Stomach (tissue), 9 donors: Measurements from ENCODE around the gene SMG5. TPM values are rescaled to one million over a fixed set of nuclear protein-coding genes. Genes with fewer than 3 reads are reported as not detected.

Experiments used
- DNase-seq, 2 donors: peaks; one replicate each; pipeline versions ENCODE4 v3.0.0 to v3.0.0-alpha.2; 2013 to 2019
- H3K27ac ChIP-seq, 5 donors: fragments of 200-600 bp in 4 of 5; sonication (generic) in 4 of 5; one replicate each; pipeline ENCODE4 v1.5.1; 2013 to 2019; ENCODE audit warnings: mild to moderate bottlenecking in 1 of 5, moderate library complexity in 1 of 5
- H3K27me3 ChIP-seq, 3 donors: fragments of 200-600 bp; sonication (generic); one replicate each; pipeline ENCODE4 v1.5.1; 2017 to 2019; ENCODE audit warnings: mixed run types in 1 of 3
- H3K36me3 ChIP-seq, 4 donors: fragments of 200-600 bp; sonication (generic); 1 replicate in 3 of 4; 2 replicates in 1 of 4; pipeline ENCODE4 v1.5.1; 2016 to 2019
- H3K4me1 ChIP-seq, 4 donors: fragments of 200-600 bp; sonication (generic); one replicate each; pipeline ENCODE4 v1.5.1; 2016 to 2019
- H3K4me3 ChIP-seq, 4 donors: fragments of 200-600 bp; sonication (generic) in 3 of 4; one replicate each; pipeline ENCODE4 v1.5.1; 2016 to 2019; ENCODE audit warnings: mild to moderate bottlenecking in 1 of 4
- H3K9me3 ChIP-seq, 4 donors: fragments of 200-600 bp; sonication (generic); one replicate each; pipeline ENCODE4 v1.5.1; 2016 to 2019
- EP300 ChIP-seq: sonication (generic); formaldehyde crosslinking; IDR thresholded peaks from one replicate; pipeline ENCODE4 v1.6.1; 2017; ENCODE audit warnings: antibody characterized with exemption
- POLR2A ChIP-seq, 4 donors: fragments of 450-650 bp; IDR thresholded peaks; one replicate each; pipeline ENCODE4 v1.6.1; 2016; ENCODE audit warnings: antibody characterized with exemption in 4 of 4, control low read depth in 2 of 4, mild to moderate bottlenecking in 1 of 4, moderate library complexity in 1 of 4
- POLR2AphosphoS5 ChIP-seq, 3 donors: sonication (generic); formaldehyde crosslinking; IDR thresholded peaks; one replicate each; pipeline ENCODE4 v1.6.1; 2016; ENCODE audit warnings: antibody characterized with exemption in 3 of 3
- WGBS, 5 donors: extraction: QIAGEN DNeasy Blood & Tissue Kit in 3 of 5; methylation state at CpG; one replicate each; pipeline versions ENCODE4 v1.1.5 to v1.1.7; 2013 to 2018; 5-methylcytosine and 5-hydroxymethylcytosine counted together
- intact Hi-C: fragments of 100-400 bp; cut with DNase I; formaldehyde crosslinking; loops from one replicate; pipeline ENCODE4 v1.15.1; 2023; ENCODE audit warnings: low total_unique reads
- polyA plus RNA-seq, 3 donors: library from polyadenylated mRNA; stranded (reverse); fragments of 200-250 nt; gene quantifications; one replicate each; pipeline ENCODE4 v1.2.3, GENCODE V29; 2013
- total RNA-seq, 5 donors: library from RNA; depleted of rRNA; stranded (reverse); fragments of >200 nt; gene quantifications; one replicate each; pipeline versions ENCODE4 v1.1.0 to v1.2.3, GENCODE V29; 2014 to 2016
- TF ChIP-seq, protein P1 (sequence below), 7 experiments: fragments of 450-650 bp in 4 of 7; fragments of 200-600 bp in 3 of 7; sonication (generic) in 3 of 7; IDR thresholded peaks; one replicate each; pipeline ENCODE4 v1.5.1; 2016 to 2019; ENCODE audit warnings: antibody characterized with exemption in 7 of 7, control low read depth in 2 of 7, mild to moderate bottlenecking in 1 of 7
- donor health status: healthy with polysubstance abuse.
- donor health status: Bipolar disorder and iron deficiency.
- donor health status: healthy.

Gene SMG5
- total and polyA plus RNA-seq, 8 donors, result 20.2 to 199 (median 36.5) TPM

DNA sequence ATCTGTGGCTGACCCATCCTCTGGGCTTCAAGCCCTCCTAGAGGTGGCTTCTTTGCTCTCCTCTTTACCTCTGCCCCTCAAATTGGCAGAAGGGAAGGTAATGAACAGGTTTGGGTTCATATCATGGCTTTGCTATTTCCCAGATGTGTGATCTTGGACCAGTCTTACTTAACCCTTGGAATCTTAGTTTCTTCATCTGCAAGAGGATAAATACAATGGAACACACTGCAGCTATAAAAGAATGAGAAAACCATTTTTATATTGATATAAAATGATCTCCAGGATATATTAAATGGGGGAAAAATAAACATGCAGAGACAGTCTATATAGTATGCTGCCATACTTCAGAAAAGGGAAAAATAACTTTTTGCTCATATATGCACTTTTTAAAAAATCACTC is 7.2 kb upstream of the SMG5 start:
- no peaks in the 10 kb centered on the region for H3K27me3 ChIP-seq
- H3K4me3 ChIP-seq, result no peak overlapping the region
- H3K36me3 ChIP-seq, result peaks cover 3 to 48% (median 42%) of the 10 kb centered on the region in 4 donors
- no peak overlapping the region for H3K27ac ChIP-seq
- H3K4me1 ChIP-seq, result peaks cover 10 to 51% (median 42%) of the 10 kb centered on the region in 4 donors
- TF ChIP-seq, protein P1, sequence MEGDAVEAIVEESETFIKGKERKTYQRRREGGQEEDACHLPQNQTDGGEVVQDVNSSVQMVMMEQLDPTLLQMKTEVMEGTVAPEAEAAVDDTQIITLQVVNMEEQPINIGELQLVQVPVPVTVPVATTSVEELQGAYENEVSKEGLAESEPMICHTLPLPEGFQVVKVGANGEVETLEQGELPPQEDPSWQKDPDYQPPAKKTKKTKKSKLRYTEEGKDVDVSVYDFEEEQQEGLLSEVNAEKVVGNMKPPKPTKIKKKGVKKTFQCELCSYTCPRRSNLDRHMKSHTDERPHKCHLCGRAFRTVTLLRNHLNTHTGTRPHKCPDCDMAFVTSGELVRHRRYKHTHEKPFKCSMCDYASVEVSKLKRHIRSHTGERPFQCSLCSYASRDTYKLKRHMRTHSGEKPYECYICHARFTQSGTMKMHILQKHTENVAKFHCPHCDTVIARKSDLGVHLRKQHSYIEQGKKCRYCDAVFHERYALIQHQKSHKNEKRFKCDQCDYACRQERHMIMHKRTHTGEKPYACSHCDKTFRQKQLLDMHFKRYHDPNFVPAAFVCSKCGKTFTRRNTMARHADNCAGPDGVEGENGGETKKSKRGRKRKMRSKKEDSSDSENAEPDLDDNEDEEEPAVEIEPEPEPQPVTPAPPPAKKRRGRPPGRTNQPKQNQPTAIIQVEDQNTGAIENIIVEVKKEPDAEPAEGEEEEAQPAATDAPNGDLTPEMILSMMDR (IDR thresholded peaks at IDR 0.05), result no peak
- TF ChIP-seq EP300 (no peak), POLR2AphosphoS5 (IDR thresholded peaks at IDR 0.05) (no peak), POLR2A (IDR thresholded peaks at IDR 0.05) (no peak)
- H3K9me3 ChIP-seq, result no peaks in the 10 kb centered on the region
- no peak for DNase-seq
- intact Hi-C loops, result no loop called here

DNA sequence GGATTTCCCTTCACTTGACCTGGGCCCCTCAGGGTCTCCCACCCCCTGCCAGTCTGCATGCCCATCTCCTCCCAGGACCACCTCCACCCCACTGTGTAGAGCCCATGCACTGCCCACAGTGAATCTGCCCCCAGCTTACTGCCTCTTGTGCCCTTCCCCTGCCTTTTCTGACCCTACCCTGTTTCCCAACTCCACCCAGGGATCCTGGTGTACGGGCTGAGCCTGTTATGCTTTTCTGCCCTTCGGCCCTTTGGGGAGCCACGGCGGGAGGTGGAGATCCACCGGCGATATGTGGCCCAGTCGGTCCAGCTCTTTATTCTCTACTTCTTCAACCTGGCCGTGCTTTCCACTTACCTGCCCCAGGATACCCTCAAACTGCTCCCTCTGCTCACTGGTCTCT is 3.4 kb upstream of the SMG5 start:
- TF ChIP-seq, protein P1 (IDR thresholded peaks at IDR 0.05), result no peak
- TF ChIP-seq EP300 (no peak), POLR2A (IDR thresholded peaks at IDR 0.05) (no peak), POLR2AphosphoS5 (IDR thresholded peaks at IDR 0.05) (no peak)
- WGBS, 5 donors, result 91 to 94% (median 92%) methylated on average over 8 of the region's 8 CpGs
- Histone ChIP-seq H3K4me1 (peaks cover 21 to 44% (median 43%) of the 10 kb centered on the region in 4 donors), H3K27me3 (no peaks in the 10 kb centered on the region), H3K4me3 (no peak overlapping the region), H3K36me3 (peaks cover 3 to 36% (median 27%) of the 10 kb centered on the region in 4 donors), H3K27ac (no peak overlapping the region), H3K9me3 (no peaks in the 10 kb centered on the region)
- intact Hi-C loops, result no loop called here
- no peak for DNase-seq

DNA sequence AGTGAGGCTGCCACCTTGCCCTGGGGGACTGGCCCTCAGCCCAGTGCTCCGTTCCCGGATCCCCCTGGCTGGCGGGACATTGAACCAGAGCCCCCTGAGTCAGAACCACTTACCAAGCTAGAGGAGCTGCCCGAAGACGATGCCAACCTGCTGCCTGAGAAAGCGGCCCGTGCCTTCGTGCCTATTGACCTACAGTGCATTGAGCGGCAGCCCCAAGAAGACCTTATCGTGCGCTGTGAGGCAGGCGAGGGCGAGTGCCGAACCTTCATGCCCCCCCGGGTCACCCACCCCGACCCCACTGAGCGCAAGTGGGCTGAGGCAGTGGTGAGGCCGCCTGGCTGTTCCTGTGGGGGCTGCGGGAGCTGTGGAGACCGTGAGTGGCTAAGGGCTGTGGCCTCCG is 2.8 kb upstream of the SMG5 start:
- Histone ChIP-seq H3K9me3 (no peaks in the 10 kb centered on the region), H3K36me3 (peaks cover 3 to 36% (median 27%) of the 10 kb centered on the region in 4 donors), H3K27ac (no peak overlapping the region), H3K27me3 (no peaks in the 10 kb centered on the region), H3K4me1 (peaks cover 22 to 44% (median 43%) of the 10 kb centered on the region in 4 donors), H3K4me3 (no peak overlapping the region)
- no peak for TF ChIP-seq POLR2A (IDR thresholded peaks at IDR 0.05)
- no peak for TF ChIP-seq EP300
- TF ChIP-seq, protein P1 (IDR thresholded peaks at IDR 0.05), result no peak
- TF ChIP-seq POLR2AphosphoS5 (IDR thresholded peaks at IDR 0.05), result no peak
- 91 to 95% (median 93%) methylated on average over 12 to 21 of the region's 21 CpGs for WGBS, 5 donors
- intact Hi-C loops, result no loop called here
- no peak for DNase-seq

DNA sequence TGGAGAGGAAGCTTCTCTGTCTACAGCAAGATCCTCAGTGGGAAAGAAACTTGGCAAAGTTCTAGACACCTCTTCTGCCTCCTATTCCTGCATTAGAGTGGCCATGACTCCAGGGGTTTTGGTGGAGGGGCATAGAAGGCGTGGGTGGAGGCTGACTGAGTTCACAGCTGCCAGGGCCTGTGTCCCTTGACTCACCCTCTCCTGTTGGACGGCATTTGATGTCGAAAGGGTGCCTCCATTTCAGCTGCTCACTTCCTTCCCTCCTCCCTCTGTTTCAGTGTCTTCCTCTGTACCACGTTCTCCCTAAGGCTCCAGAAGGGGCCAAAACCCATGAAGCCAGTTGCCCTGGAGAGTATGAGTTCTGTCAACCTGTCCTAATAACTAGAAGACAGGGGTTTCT is 2.1 kb upstream of the SMG5 start:
- WGBS, 5 donors, result 46 to 82% (median 57%) methylated on average over 4 of the region's 4 CpGs
- Histone ChIP-seq H3K4me1 (peaks cover 24 to 45% (median 44%) of the 10 kb centered on the region in 4 donors), H3K27ac (peak overlapping the region in 1 of 5 donors; percentile 24), H3K36me3 (peaks cover 7 to 36% (median 26%) of the 10 kb centered on the region in 4 donors), H3K9me3 (no peaks in the 10 kb centered on the region), H3K4me3 (peak overlapping the region in 1 of 4 donors; percentile 96), H3K27me3 (no peaks in the 10 kb centered on the region)
- intact Hi-C loops, result no loop called here
- DNase-seq, result no peak
- TF ChIP-seq EP300 (no peak), POLR2A (IDR thresholded peaks at IDR 0.05) (no peak), POLR2AphosphoS5 (IDR thresholded peaks at IDR 0.05) (no peak)
- TF ChIP-seq, protein P1 (IDR thresholded peaks at IDR 0.05), result no peak
